ENCODE results near the gene ULK2. TPM values are rescaled to one million over a fixed set of nuclear protein-coding genes. Genes with fewer than 3 reads are reported as not detected.

The ULK2 gene
- total and polyA plus RNA-seq, 10 of the 15 experiments (the other 5 are each of a cell fraction or from before 2014, with no cell fraction given): 0.29 to 5.3 (median 1.6) TPM

DNA sequence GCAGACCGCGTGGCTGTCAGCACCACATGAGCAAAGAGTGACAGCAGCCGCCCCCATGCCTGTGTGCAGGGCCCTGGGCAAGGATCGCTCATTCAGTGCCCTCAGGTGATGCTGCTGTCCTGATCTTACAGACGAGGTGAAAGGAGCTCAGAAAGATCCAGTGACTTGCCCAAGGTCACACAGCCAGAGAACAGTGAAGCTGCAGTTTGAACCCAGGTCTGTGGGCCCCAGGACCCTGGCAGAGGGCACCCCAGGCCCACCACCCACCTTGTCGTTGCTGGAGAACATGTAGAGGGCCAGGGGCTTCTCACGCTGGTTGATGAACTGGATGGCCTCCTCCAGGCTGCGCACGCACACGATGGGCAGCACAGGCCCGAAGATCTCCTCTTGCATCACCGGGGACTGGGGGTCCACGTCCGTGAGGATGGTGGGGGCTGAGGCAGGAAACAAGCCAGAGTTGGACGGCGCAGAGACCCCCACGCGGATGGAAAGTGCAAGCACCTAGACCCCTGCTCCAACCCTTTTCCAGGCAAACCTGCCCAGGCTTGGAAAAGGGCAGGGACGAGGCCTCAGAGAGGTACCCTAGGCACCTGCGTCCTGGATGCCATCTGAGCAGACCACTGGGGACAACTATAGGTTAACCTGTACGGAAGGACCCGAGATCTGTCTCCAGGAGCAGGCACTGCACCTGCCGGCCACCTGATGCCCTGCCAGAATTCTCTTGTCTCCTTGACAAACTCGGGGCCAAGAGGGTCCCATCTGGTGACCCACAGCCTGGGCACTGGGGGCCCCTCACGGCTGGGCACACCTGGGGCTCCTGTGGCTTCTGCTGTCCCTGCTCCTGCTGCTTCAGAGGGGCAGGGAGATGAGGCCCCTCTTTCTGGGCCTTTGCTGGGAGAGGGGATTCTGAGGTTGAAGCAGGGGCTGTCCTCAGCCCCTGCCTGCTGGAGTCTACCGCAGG is 128.2 kb downstream of the ULK2 start:
- Histone ChIP-seq H3K27ac (ENCODE audit: control insufficient read depth, insufficient read depth) (no peak overlapping the region), H3K79me2 (ENCODE audit: control insufficient read depth, insufficient read depth, low read length) (no peaks in the 10 kb centered on the region), H3K36me3 (ENCODE audit: control insufficient read depth in 2 of 2, insufficient read depth in 2 of 2, low read length in 1 of 2) (no peaks in the 10 kb centered on the region), H3K4me2 (ENCODE audit: control insufficient read depth, insufficient read depth) (no peak overlapping the region), H3K4me3 (no peak overlapping the region), H2AFZ (ENCODE audit: control insufficient read depth, low read depth, low read length) (no peak overlapping the region), H3K9ac (ENCODE audit: control insufficient read depth, insufficient read depth, low read length) (no peak overlapping the region), H3K9me3 (replicated peaks; ENCODE audit: control insufficient read depth, insufficient read depth, low read length) (no peaks in the 10 kb centered on the region), H3K4me1 (ENCODE audit: control insufficient read depth, insufficient read depth, low read length) (no peaks in the 10 kb centered on the region), H3K27me3 (replicated peaks in 1 of 2; ENCODE audit: control insufficient read depth in 2 of 2, insufficient read depth in 2 of 2, low read length in 1 of 2) (no peaks in the 10 kb centered on the region), H4K20me1 (ENCODE audit: control insufficient read depth, insufficient read depth) (no peaks in the 10 kb centered on the region)
- TF ChIP-seq SMAD5 (IDR thresholded peaks at IDR 0.05; ENCODE audit: low read depth) (no peak), SREBF2 (IDR thresholded peaks at IDR 0.05; ENCODE audit: low read length) (no peak), SPI1 (IDR thresholded peaks at IDR 0.05; ENCODE audit: borderline replicate concordance, insufficient read depth, low read depth, low read length) (no peak), CBX5 (IDR thresholded peaks at IDR 0.05; ENCODE audit: low read depth) (no peak), ZNF274 (IDR thresholded peaks at IDR 0.05; ENCODE audit: insufficient read depth, insufficient read length) (no peak), HDAC6 (IDR thresholded peaks at IDR 0.05; ENCODE audit: unreplicated experiment) (no peak)
- TF ChIP-seq, protein P1, sequence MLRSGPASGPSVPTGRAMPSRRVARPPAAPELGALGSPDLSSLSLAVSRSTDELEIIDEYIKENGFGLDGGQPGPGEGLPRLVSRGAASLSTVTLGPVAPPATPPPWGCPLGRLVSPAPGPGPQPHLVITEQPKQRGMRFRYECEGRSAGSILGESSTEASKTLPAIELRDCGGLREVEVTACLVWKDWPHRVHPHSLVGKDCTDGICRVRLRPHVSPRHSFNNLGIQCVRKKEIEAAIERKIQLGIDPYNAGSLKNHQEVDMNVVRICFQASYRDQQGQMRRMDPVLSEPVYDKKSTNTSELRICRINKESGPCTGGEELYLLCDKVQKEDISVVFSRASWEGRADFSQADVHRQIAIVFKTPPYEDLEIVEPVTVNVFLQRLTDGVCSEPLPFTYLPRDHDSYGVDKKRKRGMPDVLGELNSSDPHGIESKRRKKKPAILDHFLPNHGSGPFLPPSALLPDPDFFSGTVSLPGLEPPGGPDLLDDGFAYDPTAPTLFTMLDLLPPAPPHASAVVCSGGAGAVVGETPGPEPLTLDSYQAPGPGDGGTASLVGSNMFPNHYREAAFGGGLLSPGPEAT (IDR thresholded peaks at IDR 0.05; ENCODE audit: low read depth): no peak
- TF ChIP-seq, protein P2, sequence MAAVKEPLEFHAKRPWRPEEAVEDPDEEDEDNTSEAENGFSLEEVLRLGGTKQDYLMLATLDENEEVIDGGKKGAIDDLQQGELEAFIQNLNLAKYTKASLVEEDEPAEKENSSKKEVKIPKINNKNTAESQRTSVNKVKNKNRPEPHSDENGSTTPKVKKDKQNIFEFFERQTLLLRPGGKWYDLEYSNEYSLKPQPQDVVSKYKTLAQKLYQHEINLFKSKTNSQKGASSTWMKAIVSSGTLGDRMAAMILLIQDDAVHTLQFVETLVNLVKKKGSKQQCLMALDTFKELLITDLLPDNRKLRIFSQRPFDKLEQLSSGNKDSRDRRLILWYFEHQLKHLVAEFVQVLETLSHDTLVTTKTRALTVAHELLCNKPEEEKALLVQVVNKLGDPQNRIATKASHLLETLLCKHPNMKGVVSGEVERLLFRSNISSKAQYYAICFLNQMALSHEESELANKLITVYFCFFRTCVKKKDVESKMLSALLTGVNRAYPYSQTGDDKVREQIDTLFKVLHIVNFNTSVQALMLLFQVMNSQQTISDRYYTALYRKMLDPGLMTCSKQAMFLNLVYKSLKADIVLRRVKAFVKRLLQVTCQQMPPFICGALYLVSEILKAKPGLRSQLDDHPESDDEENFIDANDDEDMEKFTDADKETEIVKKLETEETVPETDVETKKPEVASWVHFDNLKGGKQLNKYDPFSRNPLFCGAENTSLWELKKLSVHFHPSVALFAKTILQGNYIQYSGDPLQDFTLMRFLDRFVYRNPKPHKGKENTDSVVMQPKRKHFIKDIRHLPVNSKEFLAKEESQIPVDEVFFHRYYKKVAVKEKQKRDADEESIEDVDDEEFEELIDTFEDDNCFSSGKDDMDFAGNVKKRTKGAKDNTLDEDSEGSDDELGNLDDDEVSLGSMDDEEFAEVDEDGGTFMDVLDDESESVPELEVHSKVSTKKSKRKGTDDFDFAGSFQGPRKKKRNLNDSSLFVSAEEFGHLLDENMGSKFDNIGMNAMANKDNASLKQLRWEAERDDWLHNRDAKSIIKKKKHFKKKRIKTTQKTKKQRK (IDR thresholded peaks at IDR 0.05; ENCODE audit: low read depth, low read length): no peak
- FAIRE-seq (no peak), ATAC-seq (no peak), DNase-seq (ENCODE audit: low read depth, low spot score) (no peak)
- POLR2A ChIA-PET: no interaction called here
- SMC1A ChIA-PET (ENCODE audit: uncharacterized antibody, unreplicated experiment): no interaction called here
- no TSS peak for BruUV-seq (replicated peaks)
- 44% methylated on average over 24 of the region's 26 CpGs for WGBS (ENCODE audit: insufficient coverage, insufficient replicate concordance, low lambda C conversion rate, missing lambda C conversion rate)
- in situ Hi-C loops (cut with MboI): no loop called here
- intact Hi-C loops (cut with micrococcal nuclease; ENCODE audit: unreplicated experiment): no loop called here
- CTCF ChIA-PET: no interaction called here
- RAD21 ChIA-PET (ENCODE audit: unreplicated experiment): no interaction called here
